ENCODE data around the gene TMEM229A. TPM values are rescaled to one million over a fixed set of nuclear protein-coding genes. Genes with fewer than 3 reads are reported as not detected.
A peak's percentile ranks its signal among the peaks of the same experiment; 100 is the strongest.
"Not testable (repeated sequence)": the region's sequence is repeated elsewhere in the genome, so short reads cannot be mapped to it uniquely, and the experiment has no call there.

TMEM229A gene
- total RNA-seq, 1 donor from 2014 or later: not detected

DNA sequence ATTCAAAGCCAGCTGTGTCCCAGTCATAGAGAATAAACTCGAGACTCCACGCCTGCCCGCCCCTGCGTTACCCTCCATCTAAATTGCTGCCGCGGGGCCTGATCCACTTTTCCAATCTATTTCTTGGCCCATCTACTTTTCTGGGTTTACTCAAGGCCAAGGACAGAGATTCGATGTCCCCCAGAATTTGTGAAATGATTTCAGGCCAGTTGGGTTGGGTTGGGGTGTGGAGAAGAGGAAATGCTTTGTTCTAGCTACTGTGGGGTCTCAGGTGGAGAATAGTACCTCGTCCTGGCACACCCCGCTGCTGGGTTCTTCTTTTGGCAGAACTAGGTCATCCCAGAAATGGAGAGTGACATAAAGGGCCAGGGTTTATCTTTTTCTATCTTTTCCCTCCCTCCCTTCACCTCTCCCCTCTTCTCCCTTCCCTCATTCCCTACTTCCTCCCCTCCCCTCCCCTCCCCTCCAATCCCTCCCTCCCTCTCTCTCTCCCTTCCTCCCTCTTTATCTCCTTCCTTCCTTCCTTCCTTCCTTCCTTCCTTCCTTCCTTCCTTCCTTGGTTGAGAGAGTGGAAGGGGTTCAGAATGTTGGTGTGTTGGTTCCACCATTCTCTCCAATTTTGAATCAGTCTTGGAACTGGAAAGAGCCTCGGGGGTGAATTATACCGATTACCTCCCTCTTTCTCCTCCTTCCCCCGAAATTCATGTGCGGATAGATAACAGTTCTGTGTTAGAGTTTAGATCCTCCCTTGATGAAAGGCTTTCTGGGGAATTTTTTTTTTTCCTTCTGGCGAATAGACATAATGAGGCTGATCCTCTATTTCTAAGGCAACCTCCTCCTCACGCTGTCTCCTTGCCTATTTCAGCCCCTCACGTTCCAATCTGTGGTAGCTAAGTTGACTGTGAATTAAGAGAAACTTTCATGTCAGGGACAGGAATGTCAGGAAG, 1.2 kb upstream of the TMEM229A start:
- no peak for DNase-seq

DNA sequence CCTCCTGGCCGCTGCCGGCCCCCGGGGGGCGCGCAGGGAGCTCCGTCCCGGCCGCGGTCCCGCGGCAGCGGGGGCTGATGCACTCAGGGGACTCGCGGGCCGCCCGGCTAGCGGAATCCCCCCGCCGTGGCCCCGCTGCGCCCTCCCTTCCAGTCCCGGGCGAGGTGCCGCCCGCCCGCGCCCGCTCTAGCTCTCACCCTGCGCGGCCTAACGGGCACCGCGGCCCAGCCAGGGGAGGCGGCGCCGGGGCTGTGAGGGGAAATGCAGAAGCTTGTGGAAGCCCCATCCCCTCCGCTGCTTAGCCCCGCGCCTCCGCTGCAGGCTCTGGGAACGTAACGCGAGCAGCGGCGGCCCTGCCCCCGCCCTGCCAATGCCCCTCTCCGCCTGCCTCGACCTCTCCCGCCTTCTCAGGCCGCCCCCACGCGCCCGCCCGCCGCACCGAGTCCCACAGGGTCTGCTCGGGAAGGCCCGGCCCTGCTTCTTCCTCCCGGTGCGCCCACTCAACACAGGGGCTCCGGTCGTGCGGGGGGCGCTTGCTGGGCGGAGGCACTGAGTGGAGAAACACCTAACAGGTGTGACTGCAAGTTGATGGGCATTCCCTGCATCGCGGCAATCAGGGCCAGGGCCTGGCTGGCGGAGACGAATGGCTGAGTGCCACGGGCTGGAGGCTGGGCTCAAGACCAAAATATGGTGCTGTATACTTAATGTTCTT, 384 bp upstream of the TMEM229A start:
- ATAC-seq (ENCODE audit: poor library complexity) (peak; percentile 90), DNase-seq (peak; percentile 54)
- intact Hi-C loops (cut with DNase I): no loop called here

More for the DNA sequence above, 1.2 kb upstream of the TMEM229A start:
- intact Hi-C loops (cut with DNase I): no loop called here
- ATAC-seq (ENCODE audit: poor library complexity): no peak

DNA sequence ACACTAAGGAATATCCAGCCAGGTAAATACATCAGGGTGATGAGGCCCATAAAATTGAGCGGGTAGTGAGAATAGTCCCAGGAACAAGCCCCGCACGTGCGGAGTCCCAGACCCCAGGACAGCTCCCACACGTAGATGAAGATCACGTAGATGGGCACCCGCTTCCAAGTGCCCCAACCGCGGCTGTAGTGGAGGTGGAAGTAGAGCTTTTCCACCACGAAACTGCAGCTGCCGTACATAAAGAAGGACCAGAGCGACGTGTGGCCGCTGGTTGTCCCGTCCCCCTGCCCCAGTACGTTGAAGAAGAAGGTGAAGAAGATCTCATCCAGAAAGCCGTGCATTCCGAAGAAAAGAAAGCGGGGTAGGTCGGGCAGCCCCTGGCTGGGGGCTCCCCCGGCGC, 948 bp downstream of the TMEM229A start:
- intact Hi-C loops (cut with DNase I): no loop called here
- ATAC-seq (ENCODE audit: poor library complexity): no peak
- DNase-seq: no peak

DNA sequence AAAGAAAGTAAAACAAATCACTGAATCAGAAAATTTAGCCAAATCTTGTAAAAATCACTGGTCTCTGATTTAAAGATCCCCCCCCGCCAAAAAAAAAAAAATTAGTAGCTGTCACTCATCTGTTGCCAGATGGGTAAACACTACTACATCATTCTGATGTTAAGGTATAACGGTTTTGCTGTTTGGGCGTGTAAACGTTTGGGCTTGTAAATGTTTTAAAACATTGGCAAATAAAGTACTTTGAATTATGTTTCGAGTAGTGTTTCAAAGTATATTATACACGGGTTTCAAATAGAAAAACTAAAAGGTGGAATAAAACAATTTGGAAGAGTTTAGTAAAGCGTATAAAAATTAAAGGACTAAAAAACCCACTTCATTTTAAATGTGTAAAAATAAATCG, 1.5 kb downstream of the TMEM229A start:
- intact Hi-C loops (cut with DNase I): no loop called here
- DNase-seq: no peak
- no peak for ATAC-seq (ENCODE audit: poor library complexity)

DNA sequence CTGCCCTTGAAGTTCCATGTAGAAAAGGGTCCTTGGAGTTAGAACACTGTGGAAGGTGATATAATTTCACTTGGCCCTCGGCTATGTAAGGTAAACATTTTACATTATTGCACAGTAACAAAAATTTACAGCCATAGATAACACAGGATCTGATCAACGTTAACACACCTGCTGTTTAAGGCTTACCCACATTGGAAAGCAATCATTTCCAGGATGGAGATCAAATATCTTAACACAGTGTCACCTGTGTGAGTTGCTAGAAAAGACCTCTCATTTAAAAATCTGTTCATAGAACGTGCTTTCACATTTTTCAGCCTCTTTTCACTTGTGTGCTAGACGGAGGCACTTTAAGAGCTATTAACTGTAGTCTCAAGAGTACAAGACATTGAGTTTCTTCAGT, 1.9 kb downstream of the TMEM229A start:
- intact Hi-C loops (cut with DNase I): no loop called here
- ATAC-seq (ENCODE audit: poor library complexity) (no peak), DNase-seq (no peak)

DNA sequence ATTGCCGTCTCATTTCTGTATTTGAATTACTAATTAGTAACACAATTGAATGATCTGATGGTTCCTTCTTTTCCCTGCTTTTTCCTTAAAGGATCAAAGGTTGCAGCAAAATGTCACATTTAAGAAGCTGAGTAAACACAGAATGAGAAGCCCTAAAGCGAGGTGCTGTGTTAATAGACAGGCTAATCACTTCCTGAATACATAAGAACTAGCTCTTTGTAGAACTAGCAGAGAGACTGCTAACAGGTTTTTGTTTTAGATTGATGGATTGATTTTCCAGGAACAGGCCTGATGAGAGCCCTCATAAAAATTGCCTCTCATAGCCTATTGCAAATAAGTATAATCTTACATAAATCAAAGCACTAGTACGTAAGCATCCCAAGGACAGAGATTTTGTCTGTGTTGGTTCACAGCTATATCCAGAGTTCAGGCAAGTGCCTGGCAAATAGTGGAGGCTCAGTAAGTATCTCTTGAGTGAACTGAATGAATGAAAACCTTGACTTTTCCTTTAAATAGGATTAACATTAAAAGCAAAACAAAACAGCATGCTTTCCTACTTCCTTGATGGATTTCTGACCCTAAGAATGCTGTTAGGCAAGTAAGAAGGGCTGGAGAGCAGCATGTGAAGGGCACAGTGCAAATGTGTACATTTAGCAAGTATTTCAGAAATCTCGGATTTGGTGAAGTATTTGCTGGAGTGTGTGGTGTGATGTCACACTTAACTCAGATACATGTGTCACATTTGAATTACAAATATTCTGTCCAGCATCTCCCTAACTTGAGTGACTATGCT, 3.3 kb downstream of the TMEM229A start:
- ATAC-seq (ENCODE audit: poor library complexity) (no peak), DNase-seq (no peak)
- intact Hi-C loops (cut with DNase I): no loop called here

DNA sequence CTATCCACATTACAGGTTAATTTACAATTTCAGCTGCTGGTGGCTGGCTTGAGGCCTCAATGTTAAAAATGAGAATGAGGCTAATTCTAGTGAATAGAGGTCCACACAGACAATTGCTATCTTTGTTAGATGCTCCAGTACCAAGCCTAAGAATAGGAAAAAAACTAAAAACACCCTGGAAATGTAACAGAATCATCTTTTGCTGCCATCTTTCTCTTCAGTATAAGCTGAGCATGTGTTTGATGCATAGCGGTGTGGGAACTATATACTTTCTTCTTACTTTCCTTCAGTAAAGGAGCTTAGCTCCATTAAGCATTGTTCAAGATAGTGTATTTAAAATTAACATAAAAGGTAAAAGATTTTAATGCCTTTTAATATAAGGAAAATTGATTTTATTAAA, 5.6 kb downstream of the TMEM229A start:
- no peak for DNase-seq
- no peak for ATAC-seq (ENCODE audit: poor library complexity)
- intact Hi-C loops (cut with DNase I): no loop called here

DNA sequence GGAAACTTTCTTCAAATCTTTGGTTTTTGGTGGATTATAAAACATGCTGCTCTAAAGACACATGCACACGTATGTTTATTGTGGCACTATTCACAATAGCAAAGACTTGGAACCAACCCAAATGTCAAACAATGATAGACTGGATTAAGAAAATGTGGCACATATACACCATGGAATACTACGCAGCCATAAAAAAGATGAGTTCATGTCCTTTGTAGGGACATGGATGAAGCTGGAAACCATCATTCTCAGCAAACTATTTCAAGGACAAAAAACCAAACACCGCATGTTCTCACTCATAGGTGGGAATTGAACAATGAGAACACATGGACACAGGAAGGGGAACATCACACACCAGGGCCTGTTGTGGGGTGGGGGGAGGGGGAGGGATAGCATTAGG, 8.5 kb downstream of the TMEM229A start:
- intact Hi-C loops (cut with DNase I); DNase-seq; ATAC-seq (ENCODE audit: poor library complexity): not testable (repeated sequence)

DNA sequence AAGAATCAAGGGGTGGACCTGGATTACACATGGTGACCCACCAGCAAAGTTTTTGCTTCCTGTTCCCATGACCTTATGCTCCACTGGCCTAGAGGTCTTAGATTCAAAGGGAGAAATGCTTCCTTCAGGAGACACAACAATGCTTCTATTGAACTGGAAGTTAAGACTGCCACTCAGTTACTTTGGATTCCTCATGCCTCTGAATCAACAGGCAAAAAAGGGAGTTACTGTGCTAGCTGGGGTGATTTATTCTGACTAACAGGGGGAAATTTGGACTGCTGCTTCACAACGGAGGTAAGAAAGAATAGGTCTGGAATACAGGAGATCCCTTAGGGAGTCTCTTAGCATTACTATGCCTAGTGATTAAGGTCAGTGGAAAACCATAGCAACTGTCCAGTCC, 10.3 kb downstream of the TMEM229A start:
- no peak for ATAC-seq (ENCODE audit: poor library complexity)
- intact Hi-C loops (cut with DNase I): no loop called here
- no peak for DNase-seq

DNA sequence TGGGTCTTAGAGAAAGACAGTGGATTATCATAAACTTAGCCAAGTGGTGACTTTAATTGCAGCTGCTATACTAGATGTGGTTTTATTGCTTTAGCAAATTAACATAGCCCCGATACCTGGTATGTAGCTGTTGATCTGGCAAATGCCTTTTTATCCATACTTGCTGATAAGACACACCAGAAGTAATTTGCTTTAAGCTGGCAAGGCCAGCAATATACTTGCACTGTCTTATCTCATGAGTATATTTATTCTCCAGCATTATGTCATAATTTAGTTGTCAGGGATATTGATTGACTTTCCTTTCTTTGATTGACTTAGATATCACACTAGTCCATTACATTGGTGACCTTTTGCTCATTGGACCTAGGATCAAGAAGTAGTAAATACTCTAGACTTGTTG, 12.8 kb downstream of the TMEM229A start:
- intact Hi-C loops (cut with DNase I): no loop called here
- ATAC-seq (ENCODE audit: poor library complexity): no peak
- DNase-seq: no peak

DNA sequence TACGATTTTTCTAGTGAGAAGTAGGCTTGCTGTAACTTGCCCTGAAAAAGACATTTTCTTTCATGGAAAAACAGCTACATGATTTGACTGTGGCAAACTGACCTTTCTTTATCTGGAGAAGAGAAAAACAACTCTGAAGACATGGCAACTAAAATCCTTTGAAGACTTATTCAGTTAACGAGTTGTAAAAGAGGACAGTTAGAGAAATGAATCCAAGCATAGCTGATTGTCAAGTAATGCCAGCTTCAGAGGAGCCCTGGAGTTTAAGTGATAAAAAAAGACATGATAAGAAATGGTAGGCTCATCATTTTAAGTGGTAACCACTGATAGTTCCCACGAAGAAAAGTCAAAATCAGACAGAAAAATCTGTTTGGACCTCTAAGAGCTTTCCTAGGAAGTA, 19.6 kb downstream of the TMEM229A start:
- intact Hi-C loops (cut with DNase I): no loop called here
- ATAC-seq (ENCODE audit: poor library complexity) (no peak), DNase-seq (no peak)

DNA sequence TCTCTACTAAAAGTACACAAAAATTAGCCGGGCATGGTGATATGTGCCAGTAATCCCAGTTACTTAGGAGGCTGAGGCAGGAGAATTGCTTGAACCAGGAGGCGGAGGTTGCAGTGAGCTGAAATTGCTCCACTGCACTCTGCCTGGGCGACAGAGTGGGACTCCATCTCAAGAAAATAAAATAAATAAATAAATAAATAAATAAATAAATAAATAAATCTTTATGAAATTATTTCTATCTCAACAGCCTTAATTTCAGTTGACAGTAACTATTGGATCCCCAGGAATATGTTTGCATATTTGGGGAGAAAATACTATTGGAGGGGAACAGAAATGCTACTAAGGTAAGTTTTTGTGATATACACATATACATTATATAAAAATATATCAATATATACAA, 20.0 kb downstream of the TMEM229A start:
- ATAC-seq (ENCODE audit: poor library complexity): no peak
- intact Hi-C loops (cut with DNase I): no loop called here
- no peak for DNase-seq

DNA sequence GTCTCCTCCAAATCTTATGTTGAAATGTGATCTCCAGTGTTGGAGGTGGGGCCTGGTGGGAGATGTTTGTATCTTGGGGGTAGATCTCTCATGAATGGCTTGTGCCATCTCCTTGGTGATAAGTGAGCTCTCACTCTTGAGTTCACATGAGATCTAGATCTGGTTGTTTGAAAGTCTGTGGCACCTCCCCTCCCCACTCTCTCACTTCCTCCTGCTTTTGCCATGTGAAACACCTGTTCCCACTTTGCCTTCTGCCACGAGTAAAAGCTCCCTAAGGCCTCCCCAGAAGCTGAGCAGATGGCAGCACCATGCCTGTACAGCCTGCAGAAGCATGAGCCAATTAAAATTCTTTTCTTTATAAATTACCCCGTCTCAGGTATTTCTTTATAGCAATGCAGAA, 23.5 kb downstream of the TMEM229A start:
- intact Hi-C loops (cut with DNase I): no loop called here
- ATAC-seq (ENCODE audit: poor library complexity): no peak
- no peak for DNase-seq

DNA sequence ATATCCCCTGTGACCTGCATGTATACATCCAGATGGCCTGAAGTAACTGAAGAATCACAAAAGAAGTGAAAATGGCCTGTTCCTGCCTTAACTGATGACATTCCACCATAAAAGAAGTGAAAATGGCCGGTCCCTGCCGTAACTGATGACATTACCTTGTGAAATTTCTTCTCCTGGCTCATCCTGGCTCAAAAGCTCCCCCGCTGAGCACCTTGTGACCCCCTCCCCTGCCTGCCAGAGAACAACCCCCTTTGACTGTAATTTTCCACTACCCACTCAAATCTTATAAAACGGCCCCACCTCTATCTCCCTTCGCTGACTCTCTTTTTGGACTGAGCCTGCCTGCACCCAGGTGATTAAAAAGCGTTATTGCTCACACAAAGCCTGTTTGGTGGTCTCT, 24.6 kb downstream of the TMEM229A start:
- intact Hi-C loops (cut with DNase I); ATAC-seq (ENCODE audit: poor library complexity); DNase-seq: not testable (repeated sequence)

DNA sequence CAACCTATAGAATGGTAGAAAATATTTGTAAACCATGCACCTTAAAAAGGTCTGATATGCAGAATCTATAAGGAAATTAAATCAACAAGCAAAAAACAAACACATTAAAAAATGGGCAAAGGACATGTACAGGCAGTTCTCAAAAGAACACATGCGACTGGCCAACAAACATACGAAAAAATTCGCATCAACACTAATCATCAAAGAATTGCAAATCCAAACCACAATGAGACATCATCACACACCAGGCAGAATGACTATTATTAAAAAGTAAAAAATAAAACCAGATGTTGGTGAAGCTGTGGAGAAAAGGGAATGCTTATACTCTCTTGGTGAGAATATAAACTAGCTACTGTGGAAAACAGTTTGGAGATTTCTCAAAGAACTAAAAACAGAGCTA, 33.2 kb downstream of the TMEM229A start:
- intact Hi-C loops (cut with DNase I): no loop called here
- ATAC-seq (ENCODE audit: poor library complexity) (no peak), DNase-seq (no peak)

DNA sequence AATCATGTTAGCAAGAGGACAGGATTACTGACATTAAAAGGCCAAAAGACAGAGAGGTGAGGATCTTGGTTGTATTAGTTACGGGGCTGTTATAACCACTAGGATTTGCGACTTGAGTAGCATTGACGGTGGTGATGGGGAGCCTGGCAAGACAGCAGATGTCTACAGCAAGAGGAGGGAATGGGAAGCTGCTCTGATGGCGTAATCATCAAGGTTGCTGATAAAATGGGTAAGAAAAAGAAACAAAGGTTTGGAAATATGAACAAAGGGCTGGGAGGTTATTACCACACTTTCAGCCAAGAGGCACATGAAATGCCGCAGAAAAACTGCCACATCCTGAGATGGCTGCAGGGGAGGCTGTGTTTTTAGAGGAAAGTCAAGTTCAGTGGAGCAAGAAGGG, 33.9 kb downstream of the TMEM229A start:
- no peak for ATAC-seq (ENCODE audit: poor library complexity)
- no peak for DNase-seq
- intact Hi-C loops (cut with DNase I): no loop called here

DNA sequence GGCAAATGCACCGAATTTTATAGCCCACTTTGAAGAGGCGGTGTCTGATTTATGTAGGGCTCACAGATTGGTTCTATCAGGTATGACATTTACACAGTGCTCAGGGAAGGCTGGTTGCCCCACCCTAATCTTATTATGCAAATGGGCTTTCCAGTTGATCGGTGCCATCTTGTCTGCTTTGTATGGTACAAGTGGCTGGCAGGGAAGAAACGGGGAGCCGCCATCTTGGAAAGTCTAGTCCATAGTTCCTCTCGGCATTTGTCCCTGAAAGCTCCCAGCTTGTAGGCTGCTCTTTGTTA, 36.6 kb downstream of the TMEM229A start:
- intact Hi-C loops (cut with DNase I): no loop called here
- no peak for DNase-seq
- no peak for ATAC-seq (ENCODE audit: poor library complexity)

DNA sequence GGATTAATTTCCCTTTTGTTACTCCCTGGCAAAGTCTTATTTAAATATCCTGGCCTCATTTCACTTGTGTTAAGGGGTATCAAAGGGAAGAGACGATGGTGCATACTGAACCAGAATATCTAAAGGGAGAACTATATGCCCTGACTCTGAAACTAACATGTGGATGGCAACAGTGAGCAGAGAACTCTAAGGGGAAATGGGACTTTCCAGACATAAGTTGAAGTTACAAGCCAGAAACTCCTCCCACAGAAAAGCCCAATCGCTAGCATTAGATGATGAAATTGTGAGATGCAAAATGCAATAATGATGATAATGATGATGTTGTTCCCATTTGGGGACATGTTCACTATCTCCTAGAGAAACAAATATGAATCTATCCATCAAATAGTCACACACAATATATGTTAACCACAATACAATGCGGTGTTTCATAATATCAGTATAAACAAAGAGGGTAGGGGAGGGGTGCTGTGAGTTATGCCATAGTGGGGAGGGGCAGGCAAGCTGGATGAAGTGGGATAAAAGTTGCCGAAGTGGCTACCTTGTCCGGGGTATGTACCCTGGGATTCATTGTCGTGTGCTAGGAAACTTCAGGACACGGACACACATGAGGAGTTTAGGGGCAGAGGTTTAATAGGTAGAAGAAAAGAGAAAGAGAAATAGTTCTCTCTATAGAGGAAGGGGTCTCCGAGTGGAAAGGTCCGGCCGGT, 37.1 kb downstream of the TMEM229A start:
- intact Hi-C loops (cut with DNase I): no loop called here
- DNase-seq: no peak
- ATAC-seq (ENCODE audit: poor library complexity): no peak

DNA sequence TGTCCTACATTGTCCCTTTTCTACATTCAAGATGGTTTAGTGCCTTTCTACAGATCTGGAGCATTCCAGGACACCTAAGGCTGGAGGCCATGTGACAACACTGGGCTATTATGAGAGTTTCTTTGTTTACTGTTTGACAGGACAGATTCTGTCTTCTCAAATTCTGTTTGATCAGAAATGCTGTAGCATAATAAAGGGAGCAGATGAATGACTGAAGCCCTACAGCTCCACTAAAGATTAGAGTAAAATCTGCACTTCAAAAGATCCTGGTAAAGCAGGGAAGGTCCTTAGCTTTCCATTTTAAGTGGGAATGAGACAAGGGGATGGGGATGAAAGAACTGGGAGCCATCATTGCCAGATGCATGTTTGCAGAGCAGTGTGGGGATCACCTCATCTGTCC, 38.4 kb downstream of the TMEM229A start:
- intact Hi-C loops (cut with DNase I): no loop called here
- DNase-seq: no peak
- no peak for ATAC-seq (ENCODE audit: poor library complexity)
